DND-41 (cell line): ENCODE measurements around the gene AKNA.

Experiments
- CTCF ChIP-seq: IDR thresholded peaks from 2 replicates; pipeline ENCODE4 v1.5.1; 2012; ENCODE audit warnings: borderline replicate concordance, low read length, moderate library complexity, mild to moderate bottlenecking; ENCODE audit not compliant: poor library complexity, severe bottlenecking; ENCODE audit errors: extremely low read depth
- EZH2 ChIP-seq: IDR thresholded peaks from 3 replicates; pipeline ENCODE4 v1.6.1; 2012; ENCODE audit warnings: borderline replicate concordance, low read depth, mild to moderate bottlenecking, moderate library complexity, low read length, inconsistent platforms; ENCODE audit not compliant: severe bottlenecking

DNA sequence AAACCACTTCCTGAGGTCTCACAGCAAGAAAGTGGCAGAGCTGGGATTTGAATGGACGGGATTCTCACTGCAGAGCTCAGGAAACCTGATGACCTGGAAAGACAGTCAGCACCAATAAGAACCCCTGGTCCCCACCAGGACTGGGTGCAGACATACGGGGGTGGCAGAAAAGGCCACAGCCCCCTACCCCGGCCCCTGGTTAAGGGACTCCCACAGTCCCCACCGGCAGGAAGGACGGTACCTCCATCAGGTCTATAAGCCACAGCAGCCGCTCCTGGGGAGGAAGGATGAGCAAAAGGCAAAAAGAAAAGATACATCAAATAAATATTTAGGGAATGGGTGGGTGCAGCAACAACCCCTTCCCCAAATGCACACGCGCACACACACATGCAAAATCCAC, 32.0 kb upstream of the AKNA start:
- TF ChIP-seq EZH2: no peak
- no peak for TF ChIP-seq CTCF
